ENCODE data around the gene DHRS2. TPM values are rescaled to one million over a fixed set of nuclear protein-coding genes. Genes with fewer than 3 reads are reported as not detected.

The DHRS2 gene
- total and polyA plus RNA-seq, 4 donors: 0.08 to 0.67 (median 0.36) TPM

DNA sequence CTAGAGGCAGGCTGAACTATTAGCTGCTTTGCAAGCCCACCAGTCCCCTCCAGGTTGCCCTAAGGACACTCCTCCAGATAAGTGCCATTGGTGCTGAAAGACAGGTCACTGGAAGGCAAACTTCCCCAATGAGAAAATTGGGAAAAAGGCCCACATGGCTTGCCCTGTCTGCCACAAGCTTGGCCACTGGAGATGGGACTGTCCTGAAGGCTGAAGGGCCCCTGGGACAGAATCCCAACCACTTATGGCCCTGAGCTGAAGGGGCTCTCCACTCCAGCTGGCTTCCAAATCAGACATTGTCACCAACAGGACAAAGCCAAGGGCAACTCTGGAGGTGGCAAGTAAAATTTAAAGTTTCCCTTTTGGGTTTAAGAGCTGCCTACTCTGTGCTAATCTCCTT lies 12.2 kb upstream of the DHRS2 start:
- Histone ChIP-seq H3K27ac (ENCODE audit: low read depth in 1 of 2, low read length in 1 of 2) (no peak overlapping the region), H3K4me1 (ENCODE audit: control insufficient read depth in 5 of 5, insufficient read depth in 5 of 5, low read length in 5 of 5) (peaks cover 0 to 1% (median 0%) of the 10 kb centered on the region in 5 donors), H3K9me3 (ENCODE audit: control insufficient read depth in 4 of 4, insufficient read depth in 3 of 4, low read length in 3 of 4) (peaks cover 2 to 14% (median 3%) of the 10 kb centered on the region in 4 donors), H3K27me3 (ENCODE audit: control insufficient read depth in 3 of 3, insufficient read depth in 3 of 3, low read length in 2 of 3) (no peaks in the 10 kb centered on the region), H3K36me3 (ENCODE audit: control insufficient read depth in 4 of 4, insufficient read depth in 4 of 4, low read length in 4 of 4) (no peaks in the 10 kb centered on the region), H3K9ac (ENCODE audit: insufficient read depth in 1 of 2, low read length in 2 of 2) (no peak overlapping the region), H3K4me3 (no peak overlapping the region)
- no peak for DNase-seq
- no peak for TF ChIP-seq CTCF (IDR thresholded peaks at IDR 0.05; ENCODE audit: control extremely low read depth, extremely low read depth)
- no peak for ATAC-seq (ENCODE audit: insufficient read depth, low FRiP score)

DNA sequence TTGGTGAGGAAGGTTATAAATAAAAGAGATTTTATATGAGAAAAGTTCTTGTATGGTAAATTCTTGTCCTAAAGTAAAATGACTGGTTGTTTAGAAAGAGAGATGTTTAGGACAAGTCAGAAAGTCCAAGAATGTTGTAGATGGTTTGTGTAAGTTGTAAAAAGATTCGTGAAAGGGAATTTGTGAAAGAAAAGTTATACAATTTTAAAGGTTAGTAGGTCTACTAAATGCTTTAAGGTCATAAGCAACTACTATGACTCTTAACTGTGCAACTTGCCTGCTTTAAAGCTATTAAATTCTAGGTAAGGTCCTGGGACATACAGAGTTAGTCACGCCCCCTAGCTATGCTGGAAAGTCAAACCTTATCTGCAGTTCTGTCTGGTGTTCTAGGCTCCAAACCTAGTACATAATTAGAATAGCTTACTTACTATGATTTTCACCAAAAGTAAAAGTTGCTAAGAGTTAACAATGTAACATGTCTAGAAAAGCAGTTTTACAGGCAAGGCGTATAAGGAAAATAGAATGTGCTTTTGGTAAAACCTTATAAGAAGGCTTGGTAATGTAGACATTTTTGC lies 11.2 kb upstream of the DHRS2 start:
- 89 to 96% methylated on average over 3 of the region's 3 CpGs for WGBS, 2 donors
- no peak for DNase-seq
- no peak overlapping the region for H3K4me3 ChIP-seq
- H3K9me3 ChIP-seq (ENCODE audit: control insufficient read depth in 4 of 4, insufficient read depth in 3 of 4, low read length in 3 of 4): peaks cover 2 to 14% (median 3%) of the 10 kb centered on the region in 4 donors
- no peaks in the 10 kb centered on the region for H3K27me3 ChIP-seq (ENCODE audit: control insufficient read depth in 3 of 3, insufficient read depth in 3 of 3, low read length in 2 of 3)
- no peak for TF ChIP-seq CTCF (IDR thresholded peaks at IDR 0.05; ENCODE audit: control extremely low read depth, extremely low read depth)
- H3K9ac ChIP-seq (ENCODE audit: insufficient read depth in 1 of 2, low read length in 2 of 2): no peak overlapping the region
- peaks cover 0 to 1% (median 0%) of the 10 kb centered on the region in 5 donors for H3K4me1 ChIP-seq (ENCODE audit: control insufficient read depth in 5 of 5, insufficient read depth in 5 of 5, low read length in 5 of 5)
- no peak for ATAC-seq (ENCODE audit: insufficient read depth, low FRiP score)
- H3K27ac ChIP-seq (ENCODE audit: low read depth in 1 of 2, low read length in 1 of 2): no peak overlapping the region
- H3K36me3 ChIP-seq (ENCODE audit: control insufficient read depth in 4 of 4, insufficient read depth in 4 of 4, low read length in 4 of 4): no peaks in the 10 kb centered on the region

DNA sequence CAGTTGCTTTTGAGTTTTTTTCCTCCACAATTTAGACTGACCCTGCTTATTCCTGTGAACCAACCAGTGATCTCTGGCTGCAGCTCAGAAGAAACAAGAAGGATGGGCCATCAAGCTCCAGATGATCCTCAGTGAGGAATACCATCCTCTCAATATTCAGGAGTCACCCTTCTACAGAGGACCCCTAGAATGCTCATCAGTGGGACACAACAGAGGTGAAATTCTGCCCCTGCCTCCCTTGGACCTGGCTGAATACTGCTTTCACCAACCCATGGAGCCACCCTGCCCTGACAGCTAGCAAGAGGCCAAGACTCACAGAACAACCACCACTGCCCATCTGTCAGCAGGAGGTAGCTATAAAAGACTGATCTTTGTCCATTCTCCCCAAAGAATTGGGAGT lies 9.2 kb upstream of the DHRS2 start:
- H3K36me3 ChIP-seq (ENCODE audit: control insufficient read depth in 4 of 4, insufficient read depth in 4 of 4, low read length in 4 of 4): no peaks in the 10 kb centered on the region
- peaks cover 0 to 7% (median 3%) of the 10 kb centered on the region in 5 donors for H3K4me1 ChIP-seq (ENCODE audit: control insufficient read depth in 5 of 5, insufficient read depth in 5 of 5, low read length in 5 of 5)
- ATAC-seq (ENCODE audit: insufficient read depth, low FRiP score) (no peak), DNase-seq (no peak)
- no peaks in the 10 kb centered on the region for H3K27me3 ChIP-seq (ENCODE audit: control insufficient read depth in 3 of 3, insufficient read depth in 3 of 3, low read length in 2 of 3)
- H3K27ac ChIP-seq (ENCODE audit: low read depth in 1 of 2, low read length in 1 of 2): no peak overlapping the region
- TF ChIP-seq CTCF (IDR thresholded peaks at IDR 0.05; ENCODE audit: control extremely low read depth, extremely low read depth): no peak
- peaks cover 2 to 14% (median 3%) of the 10 kb centered on the region in 4 donors for H3K9me3 ChIP-seq (ENCODE audit: control insufficient read depth in 4 of 4, insufficient read depth in 3 of 4, low read length in 3 of 4)
- no peak overlapping the region for H3K4me3 ChIP-seq
- no peak overlapping the region for H3K9ac ChIP-seq (ENCODE audit: insufficient read depth in 1 of 2, low read length in 2 of 2)

GRCh38 chr14:23627961-23628360 lies 8.2 kb upstream of the DHRS2 start:
- Histone ChIP-seq H3K4me1 (ENCODE audit: control insufficient read depth in 5 of 5, insufficient read depth in 5 of 5, low read length in 5 of 5) (peaks cover 0 to 12% (median 7%) of the 10 kb centered on the region in 5 donors), H3K4me3 (no peak overlapping the region), H3K9me3 (ENCODE audit: control insufficient read depth in 4 of 4, insufficient read depth in 3 of 4, low read length in 3 of 4) (peaks cover 2 to 14% (median 3%) of the 10 kb centered on the region in 4 donors), H3K36me3 (ENCODE audit: control insufficient read depth in 4 of 4, insufficient read depth in 4 of 4, low read length in 4 of 4) (no peaks in the 10 kb centered on the region), H3K27ac (ENCODE audit: low read depth in 1 of 2, low read length in 1 of 2) (no peak overlapping the region), H3K27me3 (ENCODE audit: control insufficient read depth in 3 of 3, insufficient read depth in 3 of 3, low read length in 2 of 3) (no peaks in the 10 kb centered on the region), H3K9ac (ENCODE audit: insufficient read depth in 1 of 2, low read length in 2 of 2) (no peak overlapping the region)
- ATAC-seq (ENCODE audit: insufficient read depth, low FRiP score): no peak
- TF ChIP-seq CTCF (IDR thresholded peaks at IDR 0.05; ENCODE audit: control extremely low read depth, extremely low read depth): no peak
- WGBS, 2 donors: 90 to 94% methylated on average over 6 of the region's 6 CpGs
- DNase-seq: no peak
